Peyer's patch (tissue), 4 donors: ENCODE data around the gene DLX3. TPM values are rescaled to one million over a fixed set of nuclear protein-coding genes. Genes with fewer than 3 reads are reported as not detected.

Source experiments
- DNase-seq, 3 donors: peaks; one replicate each; pipeline ENCODE4 v3.0.0-alpha.2; 2017 to 2019
- H3K27ac ChIP-seq, 4 donors: fragments of 200-600 bp; sonication (generic); one replicate each; pipeline ENCODE4 v1.5.1; 2016 to 2019
- H3K27me3 ChIP-seq, 2 donors: fragments of 200-600 bp; sonication (generic); one replicate each; pipeline ENCODE4 v1.5.1; 2019
- H3K36me3 ChIP-seq, 3 donors: fragments of 200-600 bp; sonication (generic); one replicate each; pipeline ENCODE4 v1.5.1; 2016 to 2019
- H3K4me1 ChIP-seq, 4 donors: fragments of 200-600 bp; sonication (generic); one replicate each; pipeline ENCODE4 v1.5.1; 2016 to 2019
- H3K4me3 ChIP-seq, 4 donors: fragments of 200-600 bp; sonication (generic); 1 replicate in 3 of 4; 2 replicates in 1 of 4; pipeline ENCODE4 v1.5.1; 2016 to 2019; ENCODE audit warnings: mild to moderate bottlenecking in 1 of 4
- H3K9me3 ChIP-seq, 4 donors: fragments of 200-600 bp; sonication (generic); one replicate each; pipeline ENCODE4 v1.5.1; 2016 to 2019; ENCODE audit warnings: mild to moderate bottlenecking in 1 of 4
- CTCF ChIP-seq, 6 experiments: fragments of 450-650 bp in 4 of 6; fragments of 200-600 bp in 2 of 6; sonication (generic) in 1 of 6; IDR thresholded peaks; one replicate each; pipeline ENCODE4 v1.5.1; 2017 to 2019; ENCODE audit warnings: antibody characterized with exemption in 6 of 6, mild to moderate bottlenecking in 3 of 6, moderate library complexity in 1 of 6
- POLR2A ChIP-seq, 2 donors: fragments of 450-650 bp; IDR thresholded peaks; one replicate each; pipeline ENCODE4 v1.5.1; 2017; ENCODE audit warnings: antibody characterized with exemption in 2 of 2, mild to moderate bottlenecking in 2 of 2, moderate library complexity in 2 of 2
- total RNA-seq, 4 donors: library from RNA; depleted of rRNA; stranded (reverse); fragments of >200 nt; gene quantifications; one replicate each; pipeline ENCODE4 v1.1.0, GENCODE V29; 2016

DLX3 gene
- total RNA-seq, 4 donors from 2014 or later: not detected

- Histone ChIP-seq H3K27ac (no peak overlapping the region), H3K36me3 (no peaks in the 10 kb centered on the region), H3K27me3 (peaks cover 0 to 59% of the 10 kb centered on the region in 2 donors), H3K4me1 (peaks cover 0 to 36% (median 11%) of the 10 kb centered on the region in 4 donors), H3K4me3 (no peak overlapping the region), H3K9me3 (no peaks in the 10 kb centered on the region)
- TF ChIP-seq CTCF (IDR thresholded peaks at IDR 0.05) (no peak), POLR2A (IDR thresholded peaks at IDR 0.05) (no peak)
- no peak for DNase-seq
Observed at GRCh38 chr17:49972486-49973270, 22.3 kb downstream of the DLX3 start.

- Histone ChIP-seq H3K36me3 (no peaks in the 10 kb centered on the region), H3K4me3 (no peak overlapping the region), H3K9me3 (no peaks in the 10 kb centered on the region), H3K27me3 (peaks cover 0 to 63% of the 10 kb centered on the region in 2 donors), H3K27ac (no peak overlapping the region), H3K4me1 (peaks cover 0 to 36% (median 11%) of the 10 kb centered on the region in 4 donors)
- DNase-seq: no peak
- TF ChIP-seq POLR2A (IDR thresholded peaks at IDR 0.05): no peak
- TF ChIP-seq CTCF (IDR thresholded peaks at IDR 0.05): no peak
Observed at GRCh38 chr17:49971848-49972485, 23.1 kb downstream of the DLX3 start.

- no peak overlapping the region for H3K27ac ChIP-seq
- H3K4me1 ChIP-seq: peaks cover 0 to 36% (median 11%) of the 10 kb centered on the region in 4 donors
- DNase-seq: no peak
- no peaks in the 10 kb centered on the region for H3K36me3 ChIP-seq
- H3K9me3 ChIP-seq: no peaks in the 10 kb centered on the region
- TF ChIP-seq CTCF (IDR thresholded peaks at IDR 0.05): no peak
- no peak for TF ChIP-seq POLR2A (IDR thresholded peaks at IDR 0.05)
- H3K27me3 ChIP-seq: peaks cover 0 to 63% of the 10 kb centered on the region in 2 donors
- H3K4me3 ChIP-seq: no peak overlapping the region
Observed at GRCh38 chr17:49971199-49971847, 23.7 kb downstream of the DLX3 start.

GRCh38 chr17:49970498-49970897 is 24.5 kb downstream of the DLX3 start:
- Histone ChIP-seq H3K9me3 (no peaks in the 10 kb centered on the region), H3K27me3 (peaks cover 0 to 68% of the 10 kb centered on the region in 2 donors), H3K4me1 (peaks cover 0 to 36% (median 11%) of the 10 kb centered on the region in 4 donors), H3K27ac (no peak overlapping the region), H3K36me3 (no peaks in the 10 kb centered on the region), H3K4me3 (no peak overlapping the region)
- TF ChIP-seq CTCF (IDR thresholded peaks at IDR 0.05): no peak
- no peak for TF ChIP-seq POLR2A (IDR thresholded peaks at IDR 0.05)
- DNase-seq: no peak

- no peak overlapping the region for H3K27ac ChIP-seq
- DNase-seq: no peak
- no peak for TF ChIP-seq CTCF (IDR thresholded peaks at IDR 0.05)
- no peak for TF ChIP-seq POLR2A (IDR thresholded peaks at IDR 0.05)
- no peaks in the 10 kb centered on the region for H3K9me3 ChIP-seq
- H3K27me3 ChIP-seq: peaks cover 0 to 74% of the 10 kb centered on the region in 2 donors
- H3K4me3 ChIP-seq: peak overlapping the region in 3 of 4 donors; percentile 46 to 60 (median 56)
- no peaks in the 10 kb centered on the region for H3K36me3 ChIP-seq
- H3K4me1 ChIP-seq: peaks cover 0 to 40% (median 11%) of the 10 kb centered on the region in 4 donors
Observed at GRCh38 chr17:49969795-49970389, 25.1 kb downstream of the DLX3 start.
